Astrocyte of the spinal cord (primary cell): ENCODE data around the gene NME1.
"Not testable (repeated sequence)": the region's sequence is repeated elsewhere in the genome, so short reads cannot be mapped to it uniquely, and the experiment has no call there.

Source experiments
- DNase-seq: peaks from one replicate; pipeline ENCODE4 v3.0.0; 2011; ENCODE audit warnings: low read depth, low spot score
- H3K4me3 ChIP-seq: 2 replicates; pipeline ENCODE4 v1.5.1; 2011; ENCODE audit warnings: low read depth, mild to moderate bottlenecking, low read length, moderate library complexity
- in situ Hi-C: cut with HindIII; loops from 2 replicates; pipeline ENCODE4 v1.10.0; 2017; ENCODE audit warnings: low sequenced_read_pairs
- TF ChIP-seq, protein P1 (sequence below): IDR thresholded peaks from 2 replicates; pipeline ENCODE4 v1.5.1; 2012; ENCODE audit warnings: low read depth, mild to moderate bottlenecking, low read length, inconsistent platforms

NME1 gene

GRCh38 chr17:51164911-51165679 lies 11.7 kb downstream of the NME1 start:
- TF ChIP-seq, protein P1, sequence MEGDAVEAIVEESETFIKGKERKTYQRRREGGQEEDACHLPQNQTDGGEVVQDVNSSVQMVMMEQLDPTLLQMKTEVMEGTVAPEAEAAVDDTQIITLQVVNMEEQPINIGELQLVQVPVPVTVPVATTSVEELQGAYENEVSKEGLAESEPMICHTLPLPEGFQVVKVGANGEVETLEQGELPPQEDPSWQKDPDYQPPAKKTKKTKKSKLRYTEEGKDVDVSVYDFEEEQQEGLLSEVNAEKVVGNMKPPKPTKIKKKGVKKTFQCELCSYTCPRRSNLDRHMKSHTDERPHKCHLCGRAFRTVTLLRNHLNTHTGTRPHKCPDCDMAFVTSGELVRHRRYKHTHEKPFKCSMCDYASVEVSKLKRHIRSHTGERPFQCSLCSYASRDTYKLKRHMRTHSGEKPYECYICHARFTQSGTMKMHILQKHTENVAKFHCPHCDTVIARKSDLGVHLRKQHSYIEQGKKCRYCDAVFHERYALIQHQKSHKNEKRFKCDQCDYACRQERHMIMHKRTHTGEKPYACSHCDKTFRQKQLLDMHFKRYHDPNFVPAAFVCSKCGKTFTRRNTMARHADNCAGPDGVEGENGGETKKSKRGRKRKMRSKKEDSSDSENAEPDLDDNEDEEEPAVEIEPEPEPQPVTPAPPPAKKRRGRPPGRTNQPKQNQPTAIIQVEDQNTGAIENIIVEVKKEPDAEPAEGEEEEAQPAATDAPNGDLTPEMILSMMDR = no peak
- H3K4me3 ChIP-seq = no peak overlapping the region
- in situ Hi-C loops = no loop called here
- no peak for DNase-seq

DNA sequence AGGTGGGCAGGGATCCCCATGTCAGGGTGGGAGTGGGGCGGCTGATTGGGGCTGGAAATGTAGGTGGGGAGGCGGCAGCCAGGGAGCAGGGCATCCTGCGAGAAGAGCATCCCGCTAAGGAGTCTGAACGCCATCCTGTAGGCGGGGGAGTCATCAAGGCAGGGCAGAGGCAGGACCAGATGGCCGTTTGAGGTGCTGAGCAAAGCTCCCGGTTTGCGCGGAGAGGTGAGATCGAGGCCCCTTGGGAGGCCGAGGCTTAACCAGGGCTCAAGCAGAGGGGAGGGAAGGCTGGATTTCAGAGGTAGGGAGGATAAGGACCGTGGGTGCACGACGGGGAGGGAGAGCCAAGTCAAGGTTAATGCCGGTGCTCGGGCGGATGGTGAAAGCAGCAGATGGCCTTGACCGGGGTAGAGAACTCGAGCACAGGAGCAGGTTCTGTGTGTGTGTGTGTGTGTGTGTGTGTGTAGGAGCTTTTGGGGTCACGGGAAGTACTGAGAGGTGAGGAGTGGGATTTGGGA lies 12.4 kb downstream of the NME1 start:
- in situ Hi-C loops = no loop called here
- H3K4me3 ChIP-seq = peak overlapping the region; percentile 89
- DNase-seq = no peak
- TF ChIP-seq, protein P1 = no peak

GRCh38 chr17:51166198-51166986 lies 13.0 kb downstream of the NME1 start, which contains the start of gene NME2:
TSS of gene NME2 (plus strand) at chr17:51166411. CDS start at chr17:51166831, 420 bp downstream.
- peak; percentile 84 for DNase-seq
- H3K4me3 ChIP-seq = peak within 1 kb of the TSS; percentile 89
- TF ChIP-seq, protein P1 = no peak
- in situ Hi-C loops = no loop called here

GRCh38 chr17:51166987-51167931 lies 13.9 kb downstream of the NME1 start:
- peak overlapping the region; percentile 89 for H3K4me3 ChIP-seq
- DNase-seq = peak; percentile 41
- TF ChIP-seq, protein P1 = peak; percentile 81
- in situ Hi-C loops = no loop called here

GRCh38 chr17:51169340-51169739 lies 16.0 kb downstream of the NME1 start:
- TF ChIP-seq, protein P1 = no peak
- in situ Hi-C loops = no loop called here
- no peak overlapping the region for H3K4me3 ChIP-seq
- no peak for DNase-seq

- TF ChIP-seq, protein P1 = no peak
- no peak overlapping the region for H3K4me3 ChIP-seq
- no peak for DNase-seq
- in situ Hi-C loops = no loop called here
Observed at GRCh38 chr17:51170736-51171135, 17.4 kb downstream of the NME1 start.

DNA sequence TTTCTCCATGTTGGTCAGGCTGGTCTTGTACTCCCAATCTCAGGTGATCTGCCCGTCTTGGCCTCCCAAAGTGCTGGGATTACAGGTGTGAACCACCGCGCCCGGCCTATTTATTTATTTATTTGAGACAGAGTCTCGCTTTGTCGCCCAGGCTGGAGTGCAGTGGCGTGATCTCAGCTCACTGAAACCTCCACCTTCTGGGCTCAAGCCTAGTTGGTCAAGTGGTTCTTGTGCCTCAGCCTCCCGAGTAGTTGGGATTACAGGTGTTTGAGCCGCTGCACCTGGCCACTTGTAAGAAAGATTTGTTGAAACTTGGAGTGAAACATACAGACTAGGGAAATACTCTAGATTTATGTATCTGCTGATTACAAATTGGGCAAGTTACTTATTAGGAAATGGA lies 18.7 kb downstream of the NME1 start:
- H3K4me3 ChIP-seq, in situ Hi-C loops, DNase-seq: not testable (repeated sequence)
